Gastrocnemius medialis (tissue), 4 donors: Measurements from ENCODE around the gene FBXW7.

Experiments used
- POLR2A ChIP-seq, 2 donors: fragments of 450-650 bp; IDR thresholded peaks; one replicate each; pipeline ENCODE4 v1.6.1; 2017; ENCODE audit warnings: antibody characterized with exemption in 2 of 2, mild to moderate bottlenecking in 2 of 2, moderate library complexity in 2 of 2
- TF ChIP-seq, protein P1 (sequence below), 5 experiments: fragments of 450-650 bp in 3 of 5; fragments of 200-600 bp in 2 of 5; sonication (generic) in 2 of 5; IDR thresholded peaks in 4 of 5; conservative IDR thresholded peaks in 1 of 5; 1 replicate in 4 of 5; 2 replicates in 1 of 5; pipeline ENCODE4 v1.5.1; 2016 to 2019; ENCODE audit warnings: antibody characterized with exemption in 5 of 5, mild to moderate bottlenecking in 3 of 5, moderate library complexity in 3 of 5

DNA sequence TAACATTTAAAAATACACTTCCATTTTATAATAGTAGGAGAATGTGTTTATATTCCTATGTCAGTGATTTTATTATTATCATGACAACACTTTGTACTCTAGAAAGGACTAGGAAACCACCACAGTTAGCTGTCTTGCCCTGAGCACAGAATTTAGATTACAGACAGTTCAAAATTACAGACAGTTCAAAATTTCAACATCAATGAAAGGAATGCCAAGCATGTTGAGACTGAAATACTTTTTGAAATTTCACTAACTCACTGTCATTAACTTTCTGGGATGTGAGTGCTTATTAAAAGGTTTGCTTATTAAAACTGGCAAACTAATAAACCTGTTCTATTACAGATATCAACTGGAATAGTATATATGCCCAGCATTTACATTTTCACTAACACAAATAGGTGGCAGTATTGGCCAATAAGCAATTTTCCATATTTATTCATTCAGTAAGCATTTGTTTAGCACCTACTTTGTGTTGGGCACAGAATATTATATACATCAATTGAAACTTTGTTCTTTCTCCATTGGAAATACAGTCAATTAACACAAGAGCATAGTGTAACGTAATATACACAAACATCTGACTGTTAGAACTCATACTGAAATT lies 179.4 kb downstream of the FBXW7 start:
- TF ChIP-seq, protein P1, sequence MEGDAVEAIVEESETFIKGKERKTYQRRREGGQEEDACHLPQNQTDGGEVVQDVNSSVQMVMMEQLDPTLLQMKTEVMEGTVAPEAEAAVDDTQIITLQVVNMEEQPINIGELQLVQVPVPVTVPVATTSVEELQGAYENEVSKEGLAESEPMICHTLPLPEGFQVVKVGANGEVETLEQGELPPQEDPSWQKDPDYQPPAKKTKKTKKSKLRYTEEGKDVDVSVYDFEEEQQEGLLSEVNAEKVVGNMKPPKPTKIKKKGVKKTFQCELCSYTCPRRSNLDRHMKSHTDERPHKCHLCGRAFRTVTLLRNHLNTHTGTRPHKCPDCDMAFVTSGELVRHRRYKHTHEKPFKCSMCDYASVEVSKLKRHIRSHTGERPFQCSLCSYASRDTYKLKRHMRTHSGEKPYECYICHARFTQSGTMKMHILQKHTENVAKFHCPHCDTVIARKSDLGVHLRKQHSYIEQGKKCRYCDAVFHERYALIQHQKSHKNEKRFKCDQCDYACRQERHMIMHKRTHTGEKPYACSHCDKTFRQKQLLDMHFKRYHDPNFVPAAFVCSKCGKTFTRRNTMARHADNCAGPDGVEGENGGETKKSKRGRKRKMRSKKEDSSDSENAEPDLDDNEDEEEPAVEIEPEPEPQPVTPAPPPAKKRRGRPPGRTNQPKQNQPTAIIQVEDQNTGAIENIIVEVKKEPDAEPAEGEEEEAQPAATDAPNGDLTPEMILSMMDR (IDR thresholded peaks at IDR 0.05 in 4 of 5, conservative IDR thresholded peaks at IDR 0.05 in 1 of 5) = no peak
- no peak for TF ChIP-seq POLR2A (IDR thresholded peaks at IDR 0.05)
